PC-3 (cell line): ENCODE data around the gene ANKIB1. TPM values are rescaled to one million over a fixed set of nuclear protein-coding genes. Genes with fewer than 3 reads are reported as not detected.

ENCODE experiments used
- ATAC-seq: fragments of 200-7000 bp; cut with Tn5 transposase; 2 replicates; pipeline ENCODE4 v1.9.1; 2020; ENCODE audit warnings: mild to moderate bottlenecking, moderate library complexity
- BruUV-seq: library from RNA; stranded (reverse); fragments of 400-500 nt; replicated peaks from 2 replicates; lab custom pipeline; 2021; lab: Mats Ljungman, UMichigan
- CTCF ChIA-PET: fragments of 300-600 bp; sonication (Branson Sonifier 250); formaldehyde crosslinking; loops from one replicate; lab custom pipeline; 2022; ENCODE audit warnings: antibody characterized with exemption; lab: Charles Lee
- POLR2A ChIA-PET: fragments of 300-600 bp; sonication (Branson Sonifier 250); formaldehyde crosslinking; loops from one replicate; lab custom pipeline; 2022; ENCODE audit warnings: antibody characterized with exemption; ENCODE audit not compliant: unreplicated experiment; lab: Charles Lee
- DNase-seq: peaks from one replicate; pipeline ENCODE4 v3.0.0-alpha.2; 2015
- H2AFZ ChIP-seq: fragments of 300-600 bp; sonication (generic); 2 replicates; pipeline ENCODE4 v1.6.0; 2016; ENCODE audit warnings: antibody characterized with exemption, low read length
- H3F3A ChIP-seq: fragments of 300-600 bp; sonication (generic); one replicate; pipeline ENCODE4 v1.6.0; 2017; ENCODE audit warnings: antibody characterized with exemption, low read length, control low read depth, mild to moderate bottlenecking; ENCODE audit not compliant: unreplicated experiment
- H3K27ac ChIP-seq: fragments of 300-600 bp; sonication (generic); 2 replicates; pipeline ENCODE4 v1.5.1; 2016; ENCODE audit warnings: mild to moderate bottlenecking, low read length
- H3K27me3 ChIP-seq: fragments of 300-600 bp; sonication (generic); 2 replicates; pipeline ENCODE4 v1.6.1; 2016; ENCODE audit warnings: low read length, mixed read lengths
- H3K36me3 ChIP-seq: fragments of 300-600 bp; sonication (generic); 2 replicates; pipeline ENCODE4 v1.6.1; 2016; ENCODE audit warnings: low read depth, mixed run types, low read length, mixed read lengths
- H3K4me1 ChIP-seq: fragments of 300-600 bp; sonication (generic); 2 replicates; pipeline ENCODE4 v1.5.1; 2016; ENCODE audit warnings: low read length; ENCODE audit not compliant: insufficient read depth
- H3K4me2 ChIP-seq: fragments of 300-600 bp; sonication (generic); 2 replicates; pipeline ENCODE4 v1.6.0; 2016; ENCODE audit warnings: low read length
- H3K4me3 ChIP-seq: fragments of 300-600 bp; sonication (generic); 2 replicates; pipeline ENCODE4 v1.5.1; 2016; ENCODE audit warnings: mild to moderate bottlenecking, low read length, mixed read lengths
- H3K79me2 ChIP-seq: fragments of 300-600 bp; sonication (generic); 2 replicates; pipeline ENCODE4 v1.6.1; 2017; ENCODE audit warnings: low read length, mixed read lengths
- H3K9ac ChIP-seq: fragments of 300-600 bp; sonication (generic); 2 replicates; pipeline ENCODE4 v1.6.0; 2016; ENCODE audit warnings: mild to moderate bottlenecking, low read length
- H3K9me2 ChIP-seq: fragments of 300-600 bp; sonication (generic); replicated peaks from 2 replicates; pipeline ENCODE4 v1.6.1; 2016; ENCODE audit warnings: mixed run types, low read length, mixed read lengths
- H3K9me3 ChIP-seq: fragments of 300-600 bp; sonication (generic); 2 replicates; pipeline ENCODE4 v1.6.1; 2016; ENCODE audit warnings: low read length, mixed read lengths
- H4K20me1 ChIP-seq: fragments of 300-600 bp; sonication (generic); 2 replicates; pipeline ENCODE4 v1.6.1; 2016; ENCODE audit warnings: low read length, mixed read lengths
- CTCF ChIP-seq: fragments of 300-600 bp; sonication (generic); conservative IDR thresholded peaks from 2 replicates; pipeline ENCODE4 v1.5.1; 2017; ENCODE audit warnings: antibody characterized with exemption, low read depth, mild to moderate bottlenecking, low read length
- EZH2 ChIP-seq: fragments of 300-600 bp; sonication (generic); IDR thresholded peaks from one replicate; pipeline ENCODE4 v1.6.1; 2017; ENCODE audit warnings: antibody characterized with exemption, mild to moderate bottlenecking, low read length; ENCODE audit not compliant: unreplicated experiment
- EZH2phosphoT487 ChIP-seq: fragments of 300-600 bp; sonication (generic); IDR thresholded peaks from 2 replicates; pipeline ENCODE4 v1.6.1; 2018; ENCODE audit warnings: mild to moderate bottlenecking, antibody characterized with exemption, low read length, borderline replicate concordance
- intact Hi-C: fragments of 100-400 bp; cut with micrococcal nuclease; formaldehyde crosslinking; loops from 2 replicates; pipeline ENCODE4 v1.9.0; 2023
- total RNA-seq: library from RNA; depleted of rRNA; stranded (reverse); fragments of >200 nt; gene quantifications from 2 replicates; pipeline ENCODE4 v1.2.3, GENCODE V29; 2014

ANKIB1 gene
- total RNA-seq, 1 experiment from 2014 or later, result 32.1 TPM

GRCh38 chr7:92275327-92275726, 29.6 kb downstream of the ANKIB1 start:
- Histone ChIP-seq H2AFZ (no peak overlapping the region), H3K36me3 (no peaks in the 10 kb centered on the region), H3K4me1 (no peaks in the 10 kb centered on the region), H3K27ac (no peak overlapping the region), H3K9me2 (no peaks in the 10 kb centered on the region), H3K4me2 (no peak overlapping the region), H3K4me3 (no peak overlapping the region), H4K20me1 (no peaks in the 10 kb centered on the region), H3F3A (no peaks in the 10 kb centered on the region), H3K9me3 (no peaks in the 10 kb centered on the region), H3K79me2 (peaks cover 69% of the 10 kb centered on the region), H3K27me3 (no peaks in the 10 kb centered on the region), H3K9ac (no peak overlapping the region)
- ChIA-PET CTCF (no interaction called here), POLR2A (no interaction called here)
- BruUV-seq, result no TSS peak
- ATAC-seq, result no peak
- TF ChIP-seq CTCF (no peak), EZH2phosphoT487 (no peak), EZH2 (no peak)
- intact Hi-C loops, result no loop called here
- DNase-seq, result no peak

GRCh38 chr7:92276460-92276864, 30.7 kb downstream of the ANKIB1 start:
- intact Hi-C loops, result no loop called here
- Histone ChIP-seq H3K4me1 (no peaks in the 10 kb centered on the region), H3K4me2 (no peak overlapping the region), H3K27me3 (no peaks in the 10 kb centered on the region), H3K27ac (no peak overlapping the region), H3K79me2 (peaks cover 62% of the 10 kb centered on the region), H4K20me1 (no peaks in the 10 kb centered on the region), H3K36me3 (peaks cover 6% of the 10 kb centered on the region; the same call in 1 of the 2 replicates), H3F3A (no peaks in the 10 kb centered on the region), H2AFZ (no peak overlapping the region), H3K9me2 (no peaks in the 10 kb centered on the region), H3K9ac (no peak overlapping the region), H3K9me3 (no peaks in the 10 kb centered on the region), H3K4me3 (no peak overlapping the region)
- DNase-seq (no peak), ATAC-seq (no peak)
- no TSS peak for BruUV-seq
- POLR2A ChIA-PET, result no interaction called here
- CTCF ChIA-PET, result no interaction called here
- TF ChIP-seq EZH2phosphoT487, result no peak
- no peak for TF ChIP-seq CTCF
- TF ChIP-seq EZH2, result no peak

- no peak for ATAC-seq
- ChIA-PET POLR2A (interaction anchor here (0.6 kb wide), 1 partner anchor 49 kb away, joined by 4 read pairs; no protein-coding TSS in a partner anchor), CTCF (interaction anchor here (0.5 kb wide), 1 partner anchor 74 kb away, joined by 3 read pairs; no protein-coding TSS in a partner anchor)
- no peaks in the 10 kb centered on the region for H3K27me3 ChIP-seq
- no peak overlapping the region for H3K27ac ChIP-seq
- no peak overlapping the region for H3K4me2 ChIP-seq
- TF ChIP-seq EZH2phosphoT487 (no peak), EZH2 (no peak)
- H3K36me3 ChIP-seq, result peaks cover 6% of the 10 kb centered on the region; the same call in 1 of the 2 replicates
- H3K9me3 ChIP-seq, result no peaks in the 10 kb centered on the region
- H4K20me1 ChIP-seq, result no peaks in the 10 kb centered on the region
- no TSS peak for BruUV-seq
- H3K9ac ChIP-seq, result no peak overlapping the region
- no peak for DNase-seq
- no peak overlapping the region for H3K4me3 ChIP-seq
- no peaks in the 10 kb centered on the region for H3F3A ChIP-seq
- no peaks in the 10 kb centered on the region for H3K4me1 ChIP-seq
- H3K9me2 ChIP-seq, result no peaks in the 10 kb centered on the region
- intact Hi-C loops, result no loop called here
- peaks cover 58% of the 10 kb centered on the region for H3K79me2 ChIP-seq
- no peak overlapping the region for H2AFZ ChIP-seq
Observed at GRCh38 chr7:92279396-92280031, 33.7 kb downstream of the ANKIB1 start.
